ENCODE results near the gene CACNB4. TPM values are rescaled to one million over a fixed set of nuclear protein-coding genes. Genes with fewer than 3 reads are reported as not detected.

CACNB4 gene
- total and polyA plus RNA-seq, 10 of the 15 experiments (the other 5 are each of a cell fraction or from before 2014, with no cell fraction given) = 2.0 to 21.6 (median 9.3) TPM

- H3K4me1 ChIP-seq (ENCODE audit: control insufficient read depth, insufficient read depth, low read length) = no peaks in the 10 kb centered on the region
- DNase-seq (ENCODE audit: low read depth, low spot score) (no peak), ATAC-seq (no peak), FAIRE-seq (no peak)
- 87% methylated on average over 2 of the region's 2 CpGs for WGBS (ENCODE audit: insufficient coverage, insufficient replicate concordance, low lambda C conversion rate, missing lambda C conversion rate)
- ChIA-PET CTCF (no interaction called here), SMC1A (ENCODE audit: uncharacterized antibody, unreplicated experiment) (interaction anchor here (1.0 to 1.1 kb wide), 2 partner anchors 11 to 13 kb away, joined by 3 to 4 read pairs; no protein-coding TSS in a partner anchor), POLR2A (no interaction called here), RAD21 (ENCODE audit: unreplicated experiment) (no interaction called here)
- H3K27me3 ChIP-seq (replicated peaks in 1 of 2; ENCODE audit: control insufficient read depth in 2 of 2, insufficient read depth in 2 of 2, low read length in 1 of 2) = no peaks in the 10 kb centered on the region
- no peak overlapping the region for H3K27ac ChIP-seq (ENCODE audit: control insufficient read depth, insufficient read depth)
- TF ChIP-seq E2F8 (IDR thresholded peaks at IDR 0.05; ENCODE audit: low read depth, partially characterized antibody) (no peak), REST (IDR thresholded peaks at IDR 0.05; ENCODE audit: low read depth, low read length) (no peak), SIX5 (IDR thresholded peaks at IDR 0.05; ENCODE audit: low read depth, low read length, severe bottlenecking) (no peak), SREBF2 (IDR thresholded peaks at IDR 0.05; ENCODE audit: low read length) (no peak), KAT2A (conservative IDR thresholded peaks at IDR 0.05; ENCODE audit: control insufficient read depth, low read depth, low read length) (no peak), CBX5 (IDR thresholded peaks at IDR 0.05; ENCODE audit: low read depth) (no peak), TCF3 (IDR thresholded peaks at IDR 0.05; ENCODE audit: borderline replicate concordance, insufficient read depth, low read depth, low read length) (no peak), ZBTB11 (CRISPR knock-in tag; IDR thresholded peaks at IDR 0.05) (no peak), TCF7 (IDR thresholded peaks at IDR 0.05; ENCODE audit: borderline replicate concordance) (no peak), ATF3 (IDR thresholded peaks at IDR 0.05; ENCODE audit: borderline replicate concordance, extremely low read depth, low read depth, low read length) (no peak), ESRRA (IDR thresholded peaks at IDR 0.05; ENCODE audit: low read length) (no peak)
- in situ Hi-C loops (cut with MboI) = no loop called here
- H3K9ac ChIP-seq (ENCODE audit: control insufficient read depth, insufficient read depth, low read length) = no peak overlapping the region
- H3K36me3 ChIP-seq (ENCODE audit: control insufficient read depth in 2 of 2, insufficient read depth in 2 of 2, low read length in 1 of 2) = no peaks in the 10 kb centered on the region
- H3K4me3 ChIP-seq = no peak overlapping the region
- no peaks in the 10 kb centered on the region; the same call in 2 of the 3 replicates for H3K9me3 ChIP-seq (replicated peaks; ENCODE audit: control insufficient read depth, insufficient read depth, low read length)
- no peak overlapping the region for H2AFZ ChIP-seq (ENCODE audit: control insufficient read depth, low read depth, low read length)
- H3K4me2 ChIP-seq (ENCODE audit: control insufficient read depth, insufficient read depth) = no peak overlapping the region
- BruUV-seq (replicated peaks) = no TSS peak
- no peaks in the 10 kb centered on the region for H3K79me2 ChIP-seq (ENCODE audit: control insufficient read depth, insufficient read depth, low read length)
- no peaks in the 10 kb centered on the region for H4K20me1 ChIP-seq (ENCODE audit: control insufficient read depth, insufficient read depth)
- intact Hi-C loops (cut with micrococcal nuclease; ENCODE audit: unreplicated experiment) = loop anchor here (10.0 kb wide), 1 partner anchor 330 kb away; no protein-coding TSS in a partner anchor
Observed at GRCh38 chr2:151945186-151945585, 153.7 kb downstream of the CACNB4 start.
